Measurements from ENCODE around the gene ABCA2. TPM values are rescaled to one million over a fixed set of nuclear protein-coding genes. Genes with fewer than 3 reads are reported as not detected.

ABCA2 gene
- total and polyA plus RNA-seq, 4 donors, result 13.4 to 39.0 (median 16.5) TPM

DNA sequence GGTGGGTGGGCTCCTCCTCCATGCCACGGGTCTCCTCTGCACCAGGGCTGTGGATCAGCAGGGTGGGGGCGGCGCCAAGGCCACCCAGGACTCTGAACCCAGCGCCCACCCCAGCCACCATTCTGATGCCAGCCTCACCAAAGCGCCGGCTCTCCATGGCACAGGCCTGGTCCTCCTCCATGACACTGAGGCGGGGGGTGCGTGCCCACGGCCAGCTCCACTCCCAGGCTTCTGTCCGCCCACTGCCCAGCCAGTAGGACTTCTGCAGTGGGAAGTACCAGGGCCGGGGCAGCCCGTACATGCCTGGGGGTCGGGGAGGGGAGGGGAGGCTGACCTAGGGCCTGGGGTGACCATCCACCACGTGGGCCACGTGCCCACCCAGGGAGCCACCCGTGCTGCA lies 11.6 kb downstream of the ABCA2 start:
- Histone ChIP-seq H3K27me3 (ENCODE audit: control insufficient read depth in 3 of 3, insufficient read depth in 3 of 3, low read length in 2 of 3) (no peaks in the 10 kb centered on the region), H3K4me1 (ENCODE audit: control insufficient read depth in 5 of 5, insufficient read depth in 5 of 5, low read length in 5 of 5) (no peaks in the 10 kb centered on the region), H3K36me3 (ENCODE audit: control insufficient read depth in 4 of 4, insufficient read depth in 4 of 4, low read length in 4 of 4) (peaks cover 0 to 61% (median 7%) of the 10 kb centered on the region in 4 donors), H3K9ac (ENCODE audit: insufficient read depth in 1 of 2, low read length in 2 of 2) (no peak overlapping the region), H3K27ac (ENCODE audit: low read depth in 1 of 2, low read length in 1 of 2) (no peak overlapping the region), H3K4me3 (no peak overlapping the region), H3K9me3 (ENCODE audit: control insufficient read depth in 4 of 4, insufficient read depth in 3 of 4, low read length in 3 of 4) (no peaks in the 10 kb centered on the region)
- WGBS, 2 donors, result 97% methylated on average over 14 to 16 of the region's 16 CpGs
- DNase-seq, result no peak
- ATAC-seq (ENCODE audit: insufficient read depth, low FRiP score), result no peak
- TF ChIP-seq, protein P1, sequence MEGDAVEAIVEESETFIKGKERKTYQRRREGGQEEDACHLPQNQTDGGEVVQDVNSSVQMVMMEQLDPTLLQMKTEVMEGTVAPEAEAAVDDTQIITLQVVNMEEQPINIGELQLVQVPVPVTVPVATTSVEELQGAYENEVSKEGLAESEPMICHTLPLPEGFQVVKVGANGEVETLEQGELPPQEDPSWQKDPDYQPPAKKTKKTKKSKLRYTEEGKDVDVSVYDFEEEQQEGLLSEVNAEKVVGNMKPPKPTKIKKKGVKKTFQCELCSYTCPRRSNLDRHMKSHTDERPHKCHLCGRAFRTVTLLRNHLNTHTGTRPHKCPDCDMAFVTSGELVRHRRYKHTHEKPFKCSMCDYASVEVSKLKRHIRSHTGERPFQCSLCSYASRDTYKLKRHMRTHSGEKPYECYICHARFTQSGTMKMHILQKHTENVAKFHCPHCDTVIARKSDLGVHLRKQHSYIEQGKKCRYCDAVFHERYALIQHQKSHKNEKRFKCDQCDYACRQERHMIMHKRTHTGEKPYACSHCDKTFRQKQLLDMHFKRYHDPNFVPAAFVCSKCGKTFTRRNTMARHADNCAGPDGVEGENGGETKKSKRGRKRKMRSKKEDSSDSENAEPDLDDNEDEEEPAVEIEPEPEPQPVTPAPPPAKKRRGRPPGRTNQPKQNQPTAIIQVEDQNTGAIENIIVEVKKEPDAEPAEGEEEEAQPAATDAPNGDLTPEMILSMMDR (IDR thresholded peaks at IDR 0.05; ENCODE audit: control extremely low read depth, extremely low read depth), result no peak

DNA sequence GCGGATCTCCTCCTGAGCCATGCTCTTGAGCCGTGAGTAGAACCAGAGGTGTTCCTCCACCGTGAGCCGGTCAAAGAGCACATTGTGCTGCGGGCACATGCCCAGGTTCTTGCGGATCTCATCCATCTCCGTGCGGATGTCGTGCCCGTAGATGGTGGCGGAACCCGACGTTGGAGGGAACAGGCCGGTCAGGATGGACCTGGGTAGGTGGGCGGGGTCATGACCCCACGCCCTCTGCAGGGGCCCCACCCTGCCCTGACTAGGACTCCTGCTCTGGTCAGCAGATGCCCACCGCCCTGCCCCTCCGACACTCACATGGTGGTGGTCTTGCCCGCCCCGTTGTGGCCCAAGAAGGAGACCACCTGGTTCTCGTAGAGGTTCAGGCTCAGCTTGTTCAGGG lies 12.1 kb downstream of the ABCA2 start:
- DNase-seq, result no peak

DNA sequence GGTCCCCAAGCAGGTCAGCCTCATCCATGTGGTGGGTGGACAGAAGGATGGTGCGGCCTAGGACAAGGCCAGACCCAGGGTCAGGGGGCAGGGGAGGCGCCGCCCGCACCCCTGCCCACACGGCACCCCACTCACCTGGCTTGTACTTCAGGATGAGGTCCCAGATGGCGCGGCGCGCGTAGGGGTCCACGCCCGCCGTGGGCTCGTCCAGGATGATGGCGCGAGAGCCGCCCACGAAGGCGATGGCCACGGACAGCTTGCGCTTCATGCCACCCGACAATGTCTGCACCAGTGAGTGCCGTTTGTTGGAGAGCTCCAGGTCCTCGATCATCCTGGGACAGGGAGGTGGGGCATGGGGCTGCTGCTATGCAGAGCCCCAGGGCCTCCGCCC lies 12.5 kb downstream of the ABCA2 start:
- ATAC-seq (ENCODE audit: insufficient read depth, low FRiP score) (no peak), DNase-seq (no peak)
- Histone ChIP-seq H3K4me3 (no peak overlapping the region), H3K36me3 (ENCODE audit: control insufficient read depth in 4 of 4, insufficient read depth in 4 of 4, low read length in 4 of 4) (peaks cover 0 to 64% (median 7%) of the 10 kb centered on the region in 4 donors), H3K27me3 (ENCODE audit: control insufficient read depth in 3 of 3, insufficient read depth in 3 of 3, low read length in 2 of 3) (no peaks in the 10 kb centered on the region), H3K9ac (ENCODE audit: insufficient read depth in 1 of 2, low read length in 2 of 2) (no peak overlapping the region), H3K4me1 (ENCODE audit: control insufficient read depth in 5 of 5, insufficient read depth in 5 of 5, low read length in 5 of 5) (no peaks in the 10 kb centered on the region), H3K27ac (ENCODE audit: low read depth in 1 of 2, low read length in 1 of 2) (no peak overlapping the region), H3K9me3 (ENCODE audit: control insufficient read depth in 4 of 4, insufficient read depth in 3 of 4, low read length in 3 of 4) (no peaks in the 10 kb centered on the region)
- TF ChIP-seq, protein P1 (IDR thresholded peaks at IDR 0.05; ENCODE audit: control extremely low read depth, extremely low read depth), result no peak
- 98% methylated on average over 25 of the region's 25 CpGs for WGBS, 2 donors

More for the DNA sequence above, 12.1 kb downstream of the ABCA2 start:
- no peaks in the 10 kb centered on the region for H3K9me3 ChIP-seq (ENCODE audit: control insufficient read depth in 4 of 4, insufficient read depth in 3 of 4, low read length in 3 of 4)
- TF ChIP-seq, protein P1 (IDR thresholded peaks at IDR 0.05; ENCODE audit: control extremely low read depth, extremely low read depth), result no peak
- H3K4me1 ChIP-seq (ENCODE audit: control insufficient read depth in 5 of 5, insufficient read depth in 5 of 5, low read length in 5 of 5), result no peaks in the 10 kb centered on the region
- H3K27me3 ChIP-seq (ENCODE audit: control insufficient read depth in 3 of 3, insufficient read depth in 3 of 3, low read length in 2 of 3), result no peaks in the 10 kb centered on the region
- peaks cover 0 to 64% (median 7%) of the 10 kb centered on the region in 4 donors for H3K36me3 ChIP-seq (ENCODE audit: control insufficient read depth in 4 of 4, insufficient read depth in 4 of 4, low read length in 4 of 4)
- 96 to 98% methylated on average over 21 of the region's 21 CpGs for WGBS, 2 donors
- no peak overlapping the region for H3K4me3 ChIP-seq
- no peak overlapping the region for H3K9ac ChIP-seq (ENCODE audit: insufficient read depth in 1 of 2, low read length in 2 of 2)
- ATAC-seq (ENCODE audit: insufficient read depth, low FRiP score), result no peak
- H3K27ac ChIP-seq (ENCODE audit: low read depth in 1 of 2, low read length in 1 of 2), result no peak overlapping the region
